Lower leg skin (tissue), 3 donors: ENCODE measurements around the gene ADARB2.

Source experiments
- CTCF ChIP-seq, 3 donors: fragments of 450-650 bp; IDR thresholded peaks; one replicate each; pipeline ENCODE4 v1.5.1; 2016; ENCODE audit warnings: antibody characterized with exemption in 3 of 3, mild to moderate bottlenecking in 3 of 3, moderate library complexity in 2 of 3
- POLR2A ChIP-seq, 2 donors: fragments of 450-650 bp; IDR thresholded peaks; one replicate each; pipeline ENCODE4 v1.6.1; 2016 to 2017; ENCODE audit warnings: antibody characterized with exemption in 2 of 2, mild to moderate bottlenecking in 1 of 2, moderate library complexity in 1 of 2

GRCh38 chr10:1731592-1731991, 5.7 kb downstream of the ADARB2 start:
- TF ChIP-seq CTCF (IDR thresholded peaks at IDR 0.05) (no peak), POLR2A (IDR thresholded peaks at IDR 0.05) (no peak)
